GM06990 (cell line): ENCODE results near the gene BABAM2.

Experiments used
- DNase-seq: peaks from one replicate; pipeline ENCODE4 v3.0.0-alpha.2; 2011; ENCODE audit not compliant: insufficient read length; ENCODE audit errors: extremely low read depth
- H3K27me3 ChIP-seq: replicated peaks from 2 replicates; pipeline ENCODE4 v1.6.0; 2011; ENCODE audit warnings: low read length; ENCODE audit not compliant: control insufficient read depth, insufficient read depth
- H3K36me3 ChIP-seq: 2 replicates; pipeline ENCODE4 v1.5.1; 2011; ENCODE audit warnings: low read length; ENCODE audit not compliant: control insufficient read depth, insufficient read depth
- H3K4me3 ChIP-seq: replicated peaks from 2 replicates; pipeline ENCODE4 v1.5.1; 2011; ENCODE audit warnings: low read depth, mild to moderate bottlenecking, control low read depth, low read length
- CTCF ChIP-seq: IDR thresholded peaks from 2 replicates; pipeline ENCODE4 v1.5.1; 2011; ENCODE audit warnings: low read length, control low read depth, mild to moderate bottlenecking, inconsistent platforms; ENCODE audit not compliant: insufficient read depth, poor library complexity, severe bottlenecking

BABAM2 gene

GRCh38 chr2:28163028-28163427 is 272.5 kb downstream of the BABAM2 start:
- Histone ChIP-seq H3K27me3 (no peaks in the 10 kb centered on the region), H3K36me3 (no peaks in the 10 kb centered on the region), H3K4me3 (no peak overlapping the region)
- TF ChIP-seq CTCF: no peak
- DNase-seq: no peak

- TF ChIP-seq CTCF: no peak
- H3K36me3 ChIP-seq: no peaks in the 10 kb centered on the region
- no peak overlapping the region for H3K4me3 ChIP-seq
- DNase-seq: no peak
- H3K27me3 ChIP-seq: no peaks in the 10 kb centered on the region
Observed at GRCh38 chr2:28163627-28164279, 273.2 kb downstream of the BABAM2 start.

GRCh38 chr2:28164280-28164801 is 273.8 kb downstream of the BABAM2 start:
- no peak for DNase-seq
- no peak for TF ChIP-seq CTCF
- no peaks in the 10 kb centered on the region for H3K36me3 ChIP-seq
- H3K4me3 ChIP-seq: no peak overlapping the region
- no peaks in the 10 kb centered on the region for H3K27me3 ChIP-seq

GRCh38 chr2:28165087-28165635 is 274.6 kb downstream of the BABAM2 start:
- Histone ChIP-seq H3K27me3 (no peaks in the 10 kb centered on the region), H3K4me3 (no peak overlapping the region), H3K36me3 (no peaks in the 10 kb centered on the region)
- no peak for DNase-seq
- no peak for TF ChIP-seq CTCF

- H3K27me3 ChIP-seq: no peaks in the 10 kb centered on the region
- no peak for TF ChIP-seq CTCF
- no peaks in the 10 kb centered on the region for H3K36me3 ChIP-seq
- DNase-seq: no peak
- H3K4me3 ChIP-seq: no peak overlapping the region
Observed at GRCh38 chr2:28166956-28167355, 276.4 kb downstream of the BABAM2 start.
